Panc1 (cell line): ENCODE measurements around the gene GM2A.

Experiments used
- POLR2AphosphoS5 ChIP-seq: IDR thresholded peaks from 2 replicates; pipeline ENCODE4 v1.6.1; 2012; ENCODE audit warnings: mild to moderate bottlenecking, low read depth, low read length, moderate library complexity
- SIN3A ChIP-seq: IDR thresholded peaks from 2 replicates; pipeline ENCODE4 v1.6.1; 2012; ENCODE audit warnings: low read depth, mild to moderate bottlenecking, low read length, moderate library complexity, borderline replicate concordance; ENCODE audit not compliant: insufficient read depth
- TF ChIP-seq, protein P1 (sequence below): fragments of 450-650 bp; IDR thresholded peaks from 2 replicates; pipeline ENCODE4 v1.5.1; 2017; ENCODE audit warnings: mild to moderate bottlenecking

DNA sequence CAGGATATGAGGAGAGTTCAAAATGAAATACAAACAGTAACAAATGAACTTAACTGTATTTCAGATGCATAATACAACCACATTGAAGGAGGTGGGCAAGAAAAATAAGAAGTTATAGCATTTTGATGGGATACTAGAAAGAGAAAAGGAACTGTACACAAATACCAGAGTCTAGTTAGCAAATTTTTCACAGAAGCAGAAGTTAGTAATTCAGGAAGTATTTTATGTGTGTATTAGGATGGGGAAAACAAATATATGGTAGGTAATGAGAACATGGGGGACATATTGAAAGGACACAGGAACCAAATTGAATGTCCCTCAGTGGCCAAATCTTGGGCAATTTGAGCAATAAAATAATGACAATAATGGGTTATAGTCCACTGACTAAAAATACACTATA lies 18.4 kb downstream of the GM2A start:
- TF ChIP-seq, protein P1, sequence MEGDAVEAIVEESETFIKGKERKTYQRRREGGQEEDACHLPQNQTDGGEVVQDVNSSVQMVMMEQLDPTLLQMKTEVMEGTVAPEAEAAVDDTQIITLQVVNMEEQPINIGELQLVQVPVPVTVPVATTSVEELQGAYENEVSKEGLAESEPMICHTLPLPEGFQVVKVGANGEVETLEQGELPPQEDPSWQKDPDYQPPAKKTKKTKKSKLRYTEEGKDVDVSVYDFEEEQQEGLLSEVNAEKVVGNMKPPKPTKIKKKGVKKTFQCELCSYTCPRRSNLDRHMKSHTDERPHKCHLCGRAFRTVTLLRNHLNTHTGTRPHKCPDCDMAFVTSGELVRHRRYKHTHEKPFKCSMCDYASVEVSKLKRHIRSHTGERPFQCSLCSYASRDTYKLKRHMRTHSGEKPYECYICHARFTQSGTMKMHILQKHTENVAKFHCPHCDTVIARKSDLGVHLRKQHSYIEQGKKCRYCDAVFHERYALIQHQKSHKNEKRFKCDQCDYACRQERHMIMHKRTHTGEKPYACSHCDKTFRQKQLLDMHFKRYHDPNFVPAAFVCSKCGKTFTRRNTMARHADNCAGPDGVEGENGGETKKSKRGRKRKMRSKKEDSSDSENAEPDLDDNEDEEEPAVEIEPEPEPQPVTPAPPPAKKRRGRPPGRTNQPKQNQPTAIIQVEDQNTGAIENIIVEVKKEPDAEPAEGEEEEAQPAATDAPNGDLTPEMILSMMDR, result no peak
- no peak for TF ChIP-seq POLR2AphosphoS5
- TF ChIP-seq SIN3A, result no peak
